Kidney (tissue), 14 donors: ENCODE data around the gene NR4A1. TPM values are rescaled to one million over a fixed set of nuclear protein-coding genes. Genes with fewer than 3 reads are reported as not detected.
"Not testable (repeated sequence)": the region's sequence is repeated elsewhere in the genome, so short reads cannot be mapped to it uniquely, and the experiment has no call there.

Experiments
- DNase-seq, 5 donors: peaks; one replicate each; pipeline ENCODE4 v3.0.0-alpha.2; 2013 to 2020
- FAIRE-seq: peaks from 2 replicates; lab custom pipeline; 2012; peaks lifted over from hg19 to GRCh38; lab: Jason Lieb, UNC
- H3K27ac ChIP-seq, 2 donors: one replicate each; pipeline ENCODE4 v1.7.0; 2013; ENCODE audit warnings: low read depth in 2 of 2, low read length in 2 of 2, inconsistent platforms in 1 of 2
- H3K27me3 ChIP-seq: one replicate; pipeline ENCODE4 v1.7.1; 2013; ENCODE audit warnings: low read length, inconsistent platforms; ENCODE audit not compliant: control insufficient read depth, insufficient read depth
- H3K36me3 ChIP-seq, 3 donors: one replicate each; pipeline versions ENCODE4 v1.7.0 to v1.7.1; 2013; ENCODE audit warnings: low read length in 3 of 3, control low read depth in 1 of 3, inconsistent platforms in 1 of 3; ENCODE audit not compliant: insufficient read depth in 3 of 3, control insufficient read depth in 2 of 3
- H3K4me1 ChIP-seq, 3 donors: one replicate each; pipeline versions ENCODE4 v1.7.0 to v1.7.1; 2013; ENCODE audit warnings: low read length in 3 of 3, inconsistent platforms in 1 of 3, low read depth in 1 of 3; ENCODE audit not compliant: control insufficient read depth in 2 of 3, insufficient read depth in 2 of 3
- H3K4me3 ChIP-seq, 3 donors: one replicate each; pipeline versions ENCODE4 v1.7.0 to v1.8.1; 2013; ENCODE audit warnings: low read length in 3 of 3, control low read depth in 1 of 3, inconsistent platforms in 1 of 3
- H3K9ac ChIP-seq, 3 donors: one replicate each; pipeline versions ENCODE4 v1.7.0 to v1.7.1; 2013; ENCODE audit warnings: low read length in 3 of 3, control low read depth in 1 of 3, inconsistent platforms in 1 of 3
- H3K9me3 ChIP-seq, 3 donors: one replicate each; pipeline versions ENCODE4 v1.7.0 to v1.7.1; 2013; ENCODE audit warnings: low read length in 3 of 3, control low read depth in 1 of 3, inconsistent platforms in 1 of 3; ENCODE audit not compliant: control insufficient read depth in 2 of 3, insufficient read depth in 1 of 3
- CTCF ChIP-seq: IDR thresholded peaks from 3 replicates; pipeline ENCODE4 v1.5.1; 2012; ENCODE audit warnings: mild to moderate bottlenecking, moderate library complexity, borderline replicate concordance; ENCODE audit not compliant: insufficient read depth; ENCODE audit errors: extremely low read depth
- intact Hi-C: fragments of 100-400 bp; cut with DNase I; formaldehyde crosslinking; loops from one replicate; pipeline ENCODE4 v1.11.1; 2022
- polyA plus RNA-seq: library from polyadenylated mRNA; stranded (reverse); fragments of 350-450 nt; fragmentation: Illumina TruSeq; extraction: RNeasy Lipid Tissue Mini Kit (QIAGEN cat#74804); gene quantifications from one replicate; pipeline ENCODE4 v1.2.3, GENCODE V29; 2014; ENCODE audit warnings: low read depth, low replicate concordance; ENCODE audit not compliant: insufficient read depth
- total RNA-seq: library from RNA; stranded (reverse); fragmentation: NEBNext Ultra II Directional; extraction: Animal tissue kit (Norgen Biotek cat#: 25700); gene quantifications from one replicate; pipeline ENCODE4 v1.2.1, GENCODE V29; 2021
- donor health status: control.
- donor health status: control.
- donor health status: control.
- donor health status: control.
- donor health status: control.
- donor health status: DM: yes; HTN: yes; CAD: no.
- donor health status: Normal renal cell carcinoma (clear cell type).

The NR4A1 gene
- total and polyA plus RNA-seq, 2 donors from 2014 or later, result 37.2 to 54.1 TPM

- FAIRE-seq (no peak), DNase-seq (no peak)
- H3K4me1 ChIP-seq, result peaks cover 0 to 4% (median 0%) of the 10 kb centered on the region in 3 donors
- intact Hi-C loops, result no loop called here
- H3K27ac ChIP-seq, result peak overlapping the region; percentile 5 to 51
- no peak overlapping the region for H3K9ac ChIP-seq
- H3K4me3 ChIP-seq, result no peak overlapping the region
- no peaks in the 10 kb centered on the region for H3K9me3 ChIP-seq
- H3K27me3 ChIP-seq, result no peaks in the 10 kb centered on the region
- H3K36me3 ChIP-seq, result no peaks in the 10 kb centered on the region
- no peak for TF ChIP-seq CTCF
Measured at GRCh38 chr12:52093346-52093745, 42.1 kb downstream of the NR4A1 start.

- intact Hi-C loops, result no loop called here
- H3K27ac ChIP-seq, result no peak overlapping the region
- no peaks in the 10 kb centered on the region for H3K9me3 ChIP-seq
- H3K36me3 ChIP-seq, result no peaks in the 10 kb centered on the region
- no peak for TF ChIP-seq CTCF
- FAIRE-seq (peak; percentile 29), DNase-seq (no peak)
- H3K4me3 ChIP-seq, result no peak overlapping the region
- H3K4me1 ChIP-seq, result peaks cover 0 to 4% (median 0%) of the 10 kb centered on the region in 3 donors
- H3K27me3 ChIP-seq, result no peaks in the 10 kb centered on the region
- H3K9ac ChIP-seq, result no peak overlapping the region
Measured at GRCh38 chr12:52096332-52097044, 45.2 kb downstream of the NR4A1 start.

GRCh38 chr12:52097045-52097666 is 45.9 kb downstream of the NR4A1 start:
- Histone ChIP-seq H3K4me1 (peaks cover 0 to 4% (median 0%) of the 10 kb centered on the region in 3 donors), H3K4me3 (no peak overlapping the region), H3K27me3 (no peaks in the 10 kb centered on the region), H3K27ac (no peak overlapping the region), H3K9ac (no peak overlapping the region), H3K9me3 (no peaks in the 10 kb centered on the region), H3K36me3 (no peaks in the 10 kb centered on the region)
- no peak for TF ChIP-seq CTCF
- no peak for DNase-seq
- FAIRE-seq, result no peak
- intact Hi-C loops, result no loop called here

GRCh38 chr12:52104431-52105089 is 53.3 kb downstream of the NR4A1 start:
- intact Hi-C loops, H3K4me1 ChIP-seq, FAIRE-seq, DNase-seq, H3K9ac ChIP-seq, H3K27me3 ChIP-seq, H3K4me3 ChIP-seq, H3K9me3 ChIP-seq, H3K27ac ChIP-seq, H3K36me3 ChIP-seq: not testable (repeated sequence)
